22Rv1 (cell line): ENCODE data around the gene PBLD.

Experiments
- ZFX ChIP-seq: fragments of 450-650 bp; IDR thresholded peaks from 2 replicates; pipeline ENCODE4 v1.6.1; 2017; ENCODE audit warnings: antibody characterized with exemption, borderline replicate concordance
- TF ChIP-seq, protein P1 (sequence below): fragments of 450-650 bp; IDR thresholded peaks from 2 replicates; pipeline ENCODE4 v1.5.1; 2017; ENCODE audit warnings: mild to moderate bottlenecking

GRCh38 chr10:68305854-68306253 lies 26.9 kb downstream of the PBLD start:
- TF ChIP-seq, protein P1, sequence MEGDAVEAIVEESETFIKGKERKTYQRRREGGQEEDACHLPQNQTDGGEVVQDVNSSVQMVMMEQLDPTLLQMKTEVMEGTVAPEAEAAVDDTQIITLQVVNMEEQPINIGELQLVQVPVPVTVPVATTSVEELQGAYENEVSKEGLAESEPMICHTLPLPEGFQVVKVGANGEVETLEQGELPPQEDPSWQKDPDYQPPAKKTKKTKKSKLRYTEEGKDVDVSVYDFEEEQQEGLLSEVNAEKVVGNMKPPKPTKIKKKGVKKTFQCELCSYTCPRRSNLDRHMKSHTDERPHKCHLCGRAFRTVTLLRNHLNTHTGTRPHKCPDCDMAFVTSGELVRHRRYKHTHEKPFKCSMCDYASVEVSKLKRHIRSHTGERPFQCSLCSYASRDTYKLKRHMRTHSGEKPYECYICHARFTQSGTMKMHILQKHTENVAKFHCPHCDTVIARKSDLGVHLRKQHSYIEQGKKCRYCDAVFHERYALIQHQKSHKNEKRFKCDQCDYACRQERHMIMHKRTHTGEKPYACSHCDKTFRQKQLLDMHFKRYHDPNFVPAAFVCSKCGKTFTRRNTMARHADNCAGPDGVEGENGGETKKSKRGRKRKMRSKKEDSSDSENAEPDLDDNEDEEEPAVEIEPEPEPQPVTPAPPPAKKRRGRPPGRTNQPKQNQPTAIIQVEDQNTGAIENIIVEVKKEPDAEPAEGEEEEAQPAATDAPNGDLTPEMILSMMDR = no peak
- TF ChIP-seq ZFX = no peak
